CD8-positive, alpha-beta memory T cell (primary cell): ENCODE measurements around the gene FHIT. TPM values are rescaled to one million over a fixed set of nuclear protein-coding genes. Genes with fewer than 3 reads are reported as not detected.
A peak's percentile ranks its signal among the peaks of the same experiment; 100 is the strongest.

ENCODE experiments used
- CTCF ChIA-PET: fragments of 350-600 bp; sonication (Branson Sonifier 250); formaldehyde crosslinking; loops from one replicate; lab custom pipeline; 2021; ENCODE audit warnings: antibody characterized with exemption; lab: Charles Lee
- POLR2A ChIA-PET: fragments of 350-600 bp; sonication (Branson Sonifier 250); formaldehyde crosslinking; loops from one replicate; lab custom pipeline; 2021; ENCODE audit warnings: antibody characterized with exemption; lab: Charles Lee
- DNase-seq, 5 donors: peaks; one replicate each; pipeline versions ENCODE4 v3.0.0 to v3.0.0-alpha.2; 2020 to 2022; ENCODE audit warnings: mixed read lengths in 1 of 5
- H3K27ac ChIP-seq: one replicate; pipeline ENCODE4 v1.7.0; 2013; ENCODE audit warnings: low read depth, mild to moderate bottlenecking, low read length, moderate library complexity
- H3K27me3 ChIP-seq: 2 replicates; pipeline ENCODE4 v1.7.0; 2013; ENCODE audit warnings: low read length, mild to moderate bottlenecking; ENCODE audit not compliant: insufficient read depth, poor library complexity, severe bottlenecking
- H3K36me3 ChIP-seq: 2 replicates; pipeline ENCODE4 v1.7.0; 2013; ENCODE audit warnings: mild to moderate bottlenecking, low read length, moderate library complexity; ENCODE audit not compliant: insufficient read depth
- H3K4me1 ChIP-seq: 2 replicates; pipeline ENCODE4 v1.7.0; 2013; ENCODE audit warnings: mild to moderate bottlenecking, low read length, moderate library complexity; ENCODE audit not compliant: insufficient read depth
- H3K4me3 ChIP-seq: 2 replicates; pipeline ENCODE4 v1.7.0; 2013; ENCODE audit warnings: mild to moderate bottlenecking, low read length
- H3K9me3 ChIP-seq: 2 replicates; pipeline ENCODE4 v1.7.0; 2013; ENCODE audit warnings: mild to moderate bottlenecking, low read length
- H3K27ac Mint-ChIP-seq, 8 donors: one replicate each; pipeline ENCODE4 v1.8.0; 2020 to 2021; ENCODE audit warnings: mixed read lengths in 8 of 8, mild to moderate bottlenecking in 6 of 8, inconsistent platforms in 3 of 8, moderate library complexity in 3 of 8
- H3K27me3 Mint-ChIP-seq, 2 donors: one replicate each; pipeline ENCODE4 v1.8.0; 2020 to 2021; ENCODE audit warnings: mixed read lengths in 2 of 2, mild to moderate bottlenecking in 1 of 2, moderate library complexity in 1 of 2
- H3K36me3 Mint-ChIP-seq, 3 donors: one replicate each; pipeline ENCODE4 v1.8.0; 2020 to 2021; ENCODE audit warnings: mixed read lengths in 3 of 3, inconsistent platforms in 1 of 3, mild to moderate bottlenecking in 1 of 3
- H3K4me1 Mint-ChIP-seq, 3 donors: one replicate each; pipeline ENCODE4 v1.8.0; 2020 to 2021; ENCODE audit warnings: mixed read lengths in 3 of 3, inconsistent platforms in 1 of 3, mild to moderate bottlenecking in 1 of 3
- H3K4me3 Mint-ChIP-seq, 7 donors: one replicate each; pipeline ENCODE4 v1.8.0; 2020 to 2021; ENCODE audit warnings: mixed read lengths in 7 of 7, mild to moderate bottlenecking in 6 of 7, moderate library complexity in 4 of 7, inconsistent platforms in 2 of 7
- H3K9me3 Mint-ChIP-seq, 5 donors: one replicate each; pipeline ENCODE4 v1.8.0; 2020 to 2022; ENCODE audit warnings: mixed read lengths in 5 of 5, mild to moderate bottlenecking in 3 of 5, moderate library complexity in 2 of 5, inconsistent platforms in 1 of 5
- polyA plus RNA-seq: library from polyadenylated mRNA; unstranded; fragments of 300-500 nt; fragmentation: Illumina TruSeq; gene quantifications from one replicate; pipeline ENCODE4 v1.2.3, GENCODE V29; 2021
- total RNA-seq, 2 experiments: library from RNA; stranded (reverse); gene quantifications; one replicate each; pipeline ENCODE4 v1.2.3, GENCODE V29; 2021

FHIT gene
- total and polyA plus RNA-seq, 3 experiments from 2014 or later: 4.1 to 7.4 (median 4.2) TPM

DNA sequence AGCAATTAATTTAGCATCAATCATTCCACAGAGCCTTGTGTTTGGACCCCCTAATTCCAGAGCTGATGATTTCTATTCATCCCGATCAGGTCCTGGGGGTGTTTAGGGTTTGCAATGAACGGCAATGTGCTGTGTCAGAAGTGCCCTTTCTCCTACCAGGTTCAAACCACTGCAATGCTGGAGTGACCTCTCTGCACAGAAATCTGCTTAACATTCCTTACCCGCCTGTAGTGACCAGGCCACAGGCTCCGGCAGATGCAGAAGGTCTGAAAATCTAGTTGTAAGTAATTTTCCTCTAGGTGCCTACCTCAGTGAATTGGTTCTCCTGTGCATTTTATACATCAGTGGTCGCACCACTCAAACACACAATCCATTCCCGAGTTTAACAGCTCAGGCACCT lies 1476.1 kb downstream of the FHIT start:
- Mint-ChIP-seq H3K9me3 (no peaks in the 10 kb centered on the region), H3K27me3 (peaks cover 0 to 4% of the 10 kb centered on the region in 2 donors), H3K36me3 (no peaks in the 10 kb centered on the region), H3K27ac (no peak overlapping the region), H3K4me1 (peaks cover 42 to 57% (median 43%) of the 10 kb centered on the region in 3 donors), H3K4me3 (no peak overlapping the region)
- POLR2A ChIA-PET: no interaction called here
- CTCF ChIA-PET: no interaction called here
- Histone ChIP-seq H3K27ac (no peak overlapping the region), H3K27me3 (no peaks in the 10 kb centered on the region), H3K4me1 (peaks cover 36% of the 10 kb centered on the region), H3K9me3 (no peaks in the 10 kb centered on the region), H3K4me3 (no peak overlapping the region), H3K36me3 (no peaks in the 10 kb centered on the region)
- DNase-seq: no peak

DNA sequence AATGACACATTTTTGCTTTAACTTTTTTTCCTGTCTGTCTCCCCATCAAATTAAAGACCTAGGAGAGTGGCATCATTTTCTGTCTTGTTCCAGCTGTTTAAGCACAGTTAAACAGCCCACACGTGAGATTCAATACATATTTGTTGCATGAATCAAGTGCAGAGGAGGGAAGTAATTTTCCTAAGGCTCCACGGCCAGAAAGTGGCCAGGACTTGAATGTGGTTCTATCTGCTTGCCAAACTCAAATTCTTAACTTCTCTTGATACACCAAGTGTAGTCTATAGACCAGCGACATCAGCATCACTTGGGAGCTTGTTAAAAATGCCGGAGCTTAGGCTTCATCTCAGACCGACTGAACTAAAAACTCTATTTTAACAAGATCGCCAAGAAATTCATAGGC lies 1476.6 kb downstream of the FHIT start:
- peaks cover 0 to 4% of the 10 kb centered on the region in 2 donors for H3K27me3 Mint-ChIP-seq
- no peak overlapping the region for H3K27ac Mint-ChIP-seq
- ChIA-PET CTCF (no interaction called here), POLR2A (no interaction called here)
- H3K4me1 Mint-ChIP-seq: peaks cover 42 to 57% (median 43%) of the 10 kb centered on the region in 3 donors
- Histone ChIP-seq H3K36me3 (no peaks in the 10 kb centered on the region), H3K27me3 (no peaks in the 10 kb centered on the region), H3K9me3 (no peaks in the 10 kb centered on the region), H3K4me3 (no peak overlapping the region), H3K27ac (no peak overlapping the region), H3K4me1 (peaks cover 36% of the 10 kb centered on the region)
- H3K9me3 Mint-ChIP-seq: no peaks in the 10 kb centered on the region
- no peak for DNase-seq
- H3K36me3 Mint-ChIP-seq: no peaks in the 10 kb centered on the region
- H3K4me3 Mint-ChIP-seq: no peak overlapping the region

DNA sequence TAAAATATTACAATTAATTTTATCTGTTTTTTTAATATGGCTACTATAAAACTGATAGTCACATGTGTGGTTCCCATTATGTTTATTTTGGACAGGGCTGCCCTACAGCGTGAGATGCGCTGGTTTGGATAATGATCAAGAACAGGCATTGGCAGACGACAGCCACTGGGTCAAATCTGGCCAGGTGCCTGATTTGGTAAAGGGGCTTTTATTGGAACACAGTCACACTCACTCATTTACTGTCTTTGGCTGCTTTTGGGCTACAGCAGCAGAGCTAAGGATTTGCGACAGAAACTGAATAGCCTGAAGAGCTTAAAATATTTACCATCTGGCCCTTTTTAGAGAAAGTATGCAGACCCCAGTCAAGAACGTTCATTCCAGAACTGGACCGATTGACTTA lies 1477.3 kb downstream of the FHIT start:
- ChIA-PET POLR2A (no interaction called here), CTCF (no interaction called here)
- Histone ChIP-seq H3K27me3 (no peaks in the 10 kb centered on the region), H3K36me3 (no peaks in the 10 kb centered on the region), H3K4me3 (no peak overlapping the region), H3K4me1 (peaks cover 36% of the 10 kb centered on the region), H3K9me3 (no peaks in the 10 kb centered on the region), H3K27ac (no peak overlapping the region)
- Mint-ChIP-seq H3K27me3 (peaks cover 0 to 4% of the 10 kb centered on the region in 2 donors), H3K9me3 (no peaks in the 10 kb centered on the region), H3K27ac (no peak overlapping the region), H3K4me3 (no peak overlapping the region), H3K36me3 (no peaks in the 10 kb centered on the region), H3K4me1 (peaks cover 42 to 57% (median 43%) of the 10 kb centered on the region in 3 donors)
- DNase-seq: no peak

DNA sequence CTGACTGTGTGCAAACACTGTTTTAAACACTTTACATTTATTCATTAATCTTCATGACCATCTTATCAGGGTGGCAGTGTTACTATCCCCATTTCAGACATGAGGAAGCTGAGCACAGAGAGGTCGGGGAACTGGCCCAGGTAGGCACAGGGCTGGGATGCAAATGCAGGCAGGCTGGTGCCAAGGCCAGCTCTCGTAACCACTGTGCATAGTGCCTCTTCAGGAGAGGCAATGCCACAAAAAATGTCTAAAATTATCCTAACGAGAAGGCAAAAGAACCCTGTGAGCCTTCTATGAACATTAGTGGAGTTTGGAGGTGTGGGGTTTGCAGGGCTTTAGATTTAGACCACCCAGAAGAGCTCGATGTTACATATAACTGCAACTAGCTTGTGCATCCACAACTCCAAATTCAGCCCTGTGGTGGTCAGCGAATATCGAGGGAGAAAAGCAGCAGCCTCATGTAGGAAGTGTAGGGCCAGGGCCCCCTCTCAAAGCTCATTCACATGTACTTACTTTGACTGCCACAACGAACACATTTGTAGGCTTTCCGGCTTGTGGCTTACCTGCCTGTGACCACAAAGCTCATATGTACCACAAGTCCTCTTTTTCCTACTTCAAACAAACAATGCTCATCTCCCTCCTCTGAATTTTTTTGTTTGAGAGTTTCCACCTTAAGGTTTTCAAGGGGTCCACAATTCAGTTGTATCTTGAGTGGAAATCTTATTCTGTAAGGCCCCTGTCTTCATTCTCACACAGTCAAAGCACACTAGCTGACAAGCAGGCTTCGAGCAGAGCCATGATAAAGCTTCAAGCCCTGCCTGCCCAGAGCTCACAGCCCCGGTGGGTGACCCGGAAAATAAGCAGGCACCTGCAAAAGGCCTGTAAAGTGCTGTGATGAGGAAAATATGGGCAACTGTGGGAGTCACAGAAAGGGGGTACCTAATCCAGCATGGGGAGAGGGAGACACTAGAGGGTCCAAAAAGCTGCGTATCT lies 1478.5 kb downstream of the FHIT start:
- no peaks in the 10 kb centered on the region for H3K36me3 ChIP-seq
- DNase-seq: peak; percentile 14 to 73 (median 64)
- Mint-ChIP-seq H3K4me1 (peaks cover 39 to 48% (median 40%) of the 10 kb centered on the region in 3 donors), H3K27me3 (peaks cover 0 to 4% of the 10 kb centered on the region in 2 donors), H3K4me3 (peak overlapping the region in 6 of 7 donors; percentile 64 to 85 (median 68)), H3K27ac (peak overlapping the region in 6 of 8 donors; percentile 2 to 76 (median 18)), H3K9me3 (no peaks in the 10 kb centered on the region), H3K36me3 (no peaks in the 10 kb centered on the region)
- peak overlapping the region; percentile 33 for H3K4me3 ChIP-seq
- no peaks in the 10 kb centered on the region for H3K27me3 ChIP-seq
- no peaks in the 10 kb centered on the region for H3K9me3 ChIP-seq
- CTCF ChIA-PET: interaction anchor here (0.7 kb wide), 1 partner anchor 162 kb away, joined by 3 read pairs; no protein-coding TSS in a partner anchor
- POLR2A ChIA-PET: no interaction called here
- H3K4me1 ChIP-seq: peaks cover 36% of the 10 kb centered on the region
- no peak overlapping the region for H3K27ac ChIP-seq

DNA sequence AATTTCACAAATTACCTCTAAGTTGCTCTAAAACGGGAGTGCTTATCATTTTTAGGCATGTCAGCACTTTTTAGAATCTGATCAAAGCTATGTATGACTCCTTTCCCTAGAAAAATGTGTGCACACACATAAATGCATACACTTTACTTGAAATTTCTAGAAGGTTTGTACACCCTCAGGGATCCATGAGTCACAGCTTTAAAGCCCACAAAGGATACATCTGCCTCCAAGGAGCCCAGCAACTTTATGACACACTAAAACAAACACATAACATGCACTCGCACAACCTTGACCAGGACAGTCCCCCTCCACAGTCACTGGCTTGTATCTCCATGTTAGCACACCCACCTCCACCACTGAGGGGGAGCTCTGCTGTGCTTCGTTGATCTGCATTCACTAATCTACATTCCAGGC lies 1479.5 kb downstream of the FHIT start:
- Mint-ChIP-seq H3K4me3 (peak overlapping the region in 5 of 7 donors; percentile 64 to 71 (median 69)), H3K36me3 (no peaks in the 10 kb centered on the region), H3K9me3 (no peaks in the 10 kb centered on the region), H3K27me3 (peaks cover 0 to 4% of the 10 kb centered on the region in 2 donors), H3K4me1 (peaks cover 36 to 44% (median 37%) of the 10 kb centered on the region in 3 donors), H3K27ac (peak overlapping the region in 1 of 8 donors; percentile 44)
- DNase-seq: no peak
- Histone ChIP-seq H3K36me3 (no peaks in the 10 kb centered on the region), H3K27me3 (no peaks in the 10 kb centered on the region), H3K27ac (no peak overlapping the region), H3K4me1 (peaks cover 36% of the 10 kb centered on the region), H3K9me3 (no peaks in the 10 kb centered on the region), H3K4me3 (no peak overlapping the region)
- ChIA-PET CTCF (no interaction called here), POLR2A (no interaction called here)

DNA sequence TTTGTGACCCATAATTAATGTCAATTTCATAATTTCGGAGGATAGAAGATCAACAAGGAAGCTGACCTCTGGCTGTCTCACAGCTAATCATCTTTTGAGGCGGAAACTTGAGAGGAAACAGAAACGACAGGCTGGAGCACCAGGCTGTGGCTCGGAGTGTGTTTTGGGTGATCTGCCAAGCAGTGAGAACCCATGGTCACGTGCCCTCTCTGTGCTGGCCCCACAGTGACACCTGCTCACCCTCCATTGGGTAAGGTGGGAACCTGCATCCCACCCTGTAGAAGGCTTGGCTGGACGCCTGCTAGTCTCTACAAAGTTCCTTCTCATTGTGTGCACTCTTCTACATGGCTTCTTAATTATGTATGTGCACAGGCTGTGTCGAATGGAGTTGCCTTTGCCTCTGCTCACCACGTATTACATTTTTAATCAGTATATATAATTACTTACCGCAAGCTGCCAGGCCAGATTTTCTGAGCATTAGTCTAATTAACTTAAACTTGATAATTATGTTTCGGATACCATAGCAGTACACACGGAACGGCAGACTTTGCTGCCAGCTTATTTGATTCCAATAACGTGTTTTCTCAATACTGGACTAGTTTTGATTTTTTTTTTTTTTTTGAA lies 1482.0 kb downstream of the FHIT start:
- Histone ChIP-seq H3K27me3 (no peaks in the 10 kb centered on the region), H3K27ac (no peak overlapping the region), H3K4me3 (no peak overlapping the region), H3K9me3 (no peaks in the 10 kb centered on the region), H3K4me1 (peaks cover 31% of the 10 kb centered on the region), H3K36me3 (no peaks in the 10 kb centered on the region)
- no peak for DNase-seq
- peaks cover 29 to 34% (median 31%) of the 10 kb centered on the region in 3 donors for H3K4me1 Mint-ChIP-seq
- no peak overlapping the region for H3K4me3 Mint-ChIP-seq
- CTCF ChIA-PET: no interaction called here
- H3K27ac Mint-ChIP-seq: no peak overlapping the region
- no peaks in the 10 kb centered on the region for H3K36me3 Mint-ChIP-seq
- H3K27me3 Mint-ChIP-seq: peaks cover 0 to 4% of the 10 kb centered on the region in 2 donors
- H3K9me3 Mint-ChIP-seq: no peaks in the 10 kb centered on the region
- POLR2A ChIA-PET: no interaction called here

DNA sequence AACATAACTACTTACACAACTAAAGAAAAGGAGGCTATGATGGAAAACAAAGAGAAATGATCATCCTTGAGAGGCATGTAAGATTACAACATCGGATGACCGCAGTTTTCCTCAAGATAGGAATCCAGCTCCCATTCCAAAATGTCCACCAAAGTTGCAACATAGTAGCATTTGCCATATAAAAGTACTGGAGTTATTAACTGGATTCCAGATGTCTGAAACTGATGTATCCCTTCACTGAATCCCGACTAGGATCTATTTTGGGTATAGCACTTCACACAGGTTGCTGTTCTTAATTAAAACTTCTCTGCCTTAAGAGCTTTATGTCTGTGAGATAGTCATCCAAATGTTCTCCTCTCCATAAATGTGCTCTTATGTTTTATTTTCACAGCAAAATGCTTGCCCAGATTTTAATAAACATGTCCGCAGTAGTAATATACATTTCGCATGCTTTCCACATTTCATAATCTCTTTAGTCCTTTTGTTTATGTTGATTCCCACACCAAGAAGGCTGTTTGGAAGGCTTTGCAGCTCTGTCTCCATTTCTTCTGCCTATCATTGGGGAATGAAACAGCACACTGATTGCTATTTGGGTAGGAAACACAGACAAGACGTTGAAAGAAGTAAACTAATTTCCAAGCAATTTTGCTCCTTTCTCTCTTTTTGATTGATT lies 1484.9 kb downstream of the FHIT start:
- no peak for DNase-seq
- POLR2A ChIA-PET: no interaction called here
- no peak overlapping the region for H3K27ac Mint-ChIP-seq

More for the DNA sequence above, 1484.9 kb downstream of the FHIT start:
- Histone ChIP-seq H3K4me3 (no peak overlapping the region), H3K9me3 (no peaks in the 10 kb centered on the region), H3K36me3 (no peaks in the 10 kb centered on the region), H3K27me3 (no peaks in the 10 kb centered on the region), H3K27ac (no peak overlapping the region), H3K4me1 (peaks cover 4% of the 10 kb centered on the region)
- H3K36me3 Mint-ChIP-seq: no peaks in the 10 kb centered on the region
- no peaks in the 10 kb centered on the region for H3K9me3 Mint-ChIP-seq
- no peak overlapping the region for H3K4me3 Mint-ChIP-seq
- peaks cover 4 to 12% (median 6%) of the 10 kb centered on the region in 3 donors for H3K4me1 Mint-ChIP-seq
- CTCF ChIA-PET: no interaction called here
- peaks cover 3 to 4% of the 10 kb centered on the region in 2 donors for H3K27me3 Mint-ChIP-seq
